Mammary epithelial cell (primary cell): ENCODE measurements around the gene KCNN3.

Source experiments
- EZH2 ChIP-seq: IDR thresholded peaks from 2 replicates; pipeline ENCODE4 v1.6.1; 2012; ENCODE audit warnings: low read length, inconsistent platforms, borderline replicate concordance
- TF ChIP-seq, protein P1 (sequence below), 2 donors: IDR thresholded peaks in 1 of 2; conservative IDR thresholded peaks in 1 of 2; 2 replicates each; pipeline ENCODE4 v1.5.1; 2011 to 2012; ENCODE audit warnings: inconsistent platforms in 2 of 2, low read length in 2 of 2, mild to moderate bottlenecking in 2 of 2, control low read depth in 1 of 2, low read depth in 1 of 2; ENCODE audit not compliant: insufficient read depth in 1 of 2; ENCODE audit errors: extremely low read depth in 1 of 2

DNA sequence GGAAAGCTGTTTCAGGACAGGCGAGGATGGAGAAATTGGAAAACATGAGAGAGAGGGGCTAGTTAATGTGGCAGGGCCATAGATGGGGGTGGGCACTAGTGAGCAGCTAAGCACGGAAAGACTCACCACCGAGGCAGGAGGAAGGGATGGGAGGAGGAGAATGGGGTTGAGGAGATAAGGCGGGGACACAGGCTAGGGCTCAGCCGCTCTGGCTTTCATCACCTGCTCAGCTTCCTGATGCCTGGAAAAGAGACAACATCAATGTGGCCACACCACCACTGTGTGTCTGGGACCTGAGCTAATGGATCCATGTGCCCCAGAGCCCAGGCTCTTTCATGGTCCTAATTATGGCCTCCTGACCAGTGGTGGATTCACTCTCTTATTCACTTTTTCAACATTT, 38.9 kb upstream of the KCNN3 start:
- TF ChIP-seq, protein P1, sequence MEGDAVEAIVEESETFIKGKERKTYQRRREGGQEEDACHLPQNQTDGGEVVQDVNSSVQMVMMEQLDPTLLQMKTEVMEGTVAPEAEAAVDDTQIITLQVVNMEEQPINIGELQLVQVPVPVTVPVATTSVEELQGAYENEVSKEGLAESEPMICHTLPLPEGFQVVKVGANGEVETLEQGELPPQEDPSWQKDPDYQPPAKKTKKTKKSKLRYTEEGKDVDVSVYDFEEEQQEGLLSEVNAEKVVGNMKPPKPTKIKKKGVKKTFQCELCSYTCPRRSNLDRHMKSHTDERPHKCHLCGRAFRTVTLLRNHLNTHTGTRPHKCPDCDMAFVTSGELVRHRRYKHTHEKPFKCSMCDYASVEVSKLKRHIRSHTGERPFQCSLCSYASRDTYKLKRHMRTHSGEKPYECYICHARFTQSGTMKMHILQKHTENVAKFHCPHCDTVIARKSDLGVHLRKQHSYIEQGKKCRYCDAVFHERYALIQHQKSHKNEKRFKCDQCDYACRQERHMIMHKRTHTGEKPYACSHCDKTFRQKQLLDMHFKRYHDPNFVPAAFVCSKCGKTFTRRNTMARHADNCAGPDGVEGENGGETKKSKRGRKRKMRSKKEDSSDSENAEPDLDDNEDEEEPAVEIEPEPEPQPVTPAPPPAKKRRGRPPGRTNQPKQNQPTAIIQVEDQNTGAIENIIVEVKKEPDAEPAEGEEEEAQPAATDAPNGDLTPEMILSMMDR (conservative IDR thresholded peaks at IDR 0.05 in 1 of 2, IDR thresholded peaks at IDR 0.05 in 1 of 2; ENCODE audit: extremely low read depth in 1 of 2, insufficient read depth in 1 of 2, low read depth in 1 of 2, low read length in 2 of 2) = no peak
- no peak for TF ChIP-seq EZH2
